ENCODE measurements around the gene PDZD4. TPM values are rescaled to one million over a fixed set of nuclear protein-coding genes. Genes with fewer than 3 reads are reported as not detected.
A peak's percentile ranks its signal among the peaks of the same experiment; 100 is the strongest.

Gene PDZD4
- total RNA-seq, 2 donors from 2014 or later: 2.1 to 7.1 TPM

GRCh38 chrX:153779891-153780677, 50.3 kb downstream of the PDZD4 start:
- no peak for DNase-seq (ENCODE audit: low spot score)
- H3K27me3 ChIP-seq: no peaks in the 10 kb centered on the region
- peaks cover 3% of the 10 kb centered on the region for H3K36me3 ChIP-seq

GRCh38 chrX:153778684-153779101, 51.7 kb downstream of the PDZD4 start:
- H3K27ac ChIP-seq: no peak overlapping the region
- no peaks in the 10 kb centered on the region for H3K36me3 ChIP-seq
- no peaks in the 10 kb centered on the region for H3K9me3 ChIP-seq
- H3K27me3 ChIP-seq: no peaks in the 10 kb centered on the region
- no peak overlapping the region for H3K4me3 ChIP-seq
- H3K4me1 ChIP-seq: peaks cover 0 to 25% of the 10 kb centered on the region in 2 donors
- no peak for TF ChIP-seq CTCF (IDR thresholded peaks at IDR 0.05)
- DNase-seq (ENCODE audit: low spot score): no peak

More at GRCh38 chrX:153779891-153780677, 50.3 kb downstream of the PDZD4 start:
- no peak for TF ChIP-seq CTCF (IDR thresholded peaks at IDR 0.05)
- Histone ChIP-seq H3K9me3 (no peaks in the 10 kb centered on the region), H3K27ac (peak overlapping the region; percentile 75 to 84), H3K4me3 (peak overlapping the region in 1 of 2 donors; percentile 32), H3K4me1 (peaks cover 0 to 25% of the 10 kb centered on the region in 2 donors)

DNA sequence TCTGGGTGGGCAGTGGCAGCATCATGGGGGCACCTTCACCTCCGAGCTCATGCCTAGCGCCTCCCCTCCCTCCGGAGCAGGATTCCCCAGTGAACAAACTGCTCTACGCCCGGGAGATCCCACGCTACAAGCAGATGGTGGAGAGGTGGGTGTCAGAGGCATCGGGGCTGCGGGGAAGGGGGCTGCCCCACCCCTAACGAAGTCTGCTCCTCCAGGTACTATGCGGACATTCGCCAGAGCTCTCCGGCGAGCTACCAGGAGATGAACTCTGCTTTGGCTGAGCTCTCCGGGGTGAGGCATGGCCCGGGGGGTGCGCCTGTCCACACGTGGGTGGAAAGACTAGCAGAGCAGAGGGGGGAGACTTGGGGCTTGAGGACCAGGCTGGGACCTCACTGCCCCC, 52.2 kb downstream of the PDZD4 start:
- Histone ChIP-seq H3K4me1 (peaks cover 0 to 25% of the 10 kb centered on the region in 2 donors), H3K27me3 (no peaks in the 10 kb centered on the region), H3K27ac (no peak overlapping the region), H3K36me3 (no peaks in the 10 kb centered on the region), H3K4me3 (no peak overlapping the region), H3K9me3 (no peaks in the 10 kb centered on the region)
- no peak for TF ChIP-seq CTCF (IDR thresholded peaks at IDR 0.05)
- no peak for DNase-seq (ENCODE audit: low spot score)

DNA sequence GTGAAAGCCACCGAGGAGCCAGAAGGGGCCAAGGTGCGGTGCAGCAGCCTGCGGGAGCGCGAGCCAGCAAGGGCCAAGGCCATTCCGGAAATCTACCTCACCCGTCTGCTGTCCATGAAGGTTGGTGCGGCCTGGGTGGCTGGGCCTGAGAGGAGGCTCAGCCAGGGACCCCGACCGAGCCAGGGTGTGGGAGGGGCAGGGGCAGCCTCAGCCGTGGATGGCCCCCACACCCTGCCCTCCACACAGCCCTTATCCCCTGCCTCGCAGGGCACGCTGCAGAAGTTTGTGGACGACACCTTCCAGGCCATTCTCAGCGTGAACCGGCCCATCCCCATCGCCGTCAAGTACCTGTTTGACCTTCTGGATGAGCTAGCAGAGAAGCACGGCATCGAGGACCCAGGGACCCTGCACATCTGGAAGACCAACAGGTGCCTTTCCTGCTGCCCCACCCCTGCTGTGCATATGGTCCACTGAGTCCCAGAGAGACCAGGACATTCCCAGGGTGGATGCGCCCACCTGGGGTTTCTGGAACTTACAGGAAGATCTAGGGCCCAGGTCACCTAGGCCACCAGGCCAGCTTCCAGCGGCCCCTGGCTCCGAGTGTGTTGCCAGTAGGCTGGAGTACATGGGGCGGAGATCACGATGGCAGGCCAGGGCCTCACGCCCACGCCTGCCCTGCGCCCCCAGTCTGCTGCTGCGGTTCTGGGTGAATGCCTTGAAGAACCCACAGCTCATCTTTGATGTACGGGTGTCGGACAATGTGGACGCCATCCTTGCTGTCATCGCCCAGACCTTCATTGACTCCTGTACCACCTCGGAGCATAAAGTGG, 52.9 kb downstream of the PDZD4 start:
- Histone ChIP-seq H3K9me3 (no peaks in the 10 kb centered on the region), H3K4me1 (peaks cover 0 to 24% of the 10 kb centered on the region in 2 donors), H3K4me3 (no peak overlapping the region), H3K27me3 (no peaks in the 10 kb centered on the region), H3K27ac (no peak overlapping the region), H3K36me3 (no peaks in the 10 kb centered on the region)
- no peak for TF ChIP-seq CTCF (IDR thresholded peaks at IDR 0.05)
- DNase-seq (ENCODE audit: low spot score): no peak

- no peaks in the 10 kb centered on the region for H3K27me3 ChIP-seq
- H3K4me3 ChIP-seq: no peak overlapping the region
- H3K4me1 ChIP-seq: peaks cover 0 to 15% of the 10 kb centered on the region in 2 donors
- no peak for TF ChIP-seq CTCF (IDR thresholded peaks at IDR 0.05)
- no peak for DNase-seq (ENCODE audit: low spot score)
- no peak overlapping the region for H3K27ac ChIP-seq
- H3K36me3 ChIP-seq: no peaks in the 10 kb centered on the region
- no peaks in the 10 kb centered on the region for H3K9me3 ChIP-seq
These were observed 53.7 kb downstream of the PDZD4 start for GRCh38 chrX:153776611-153777045.

All from right atrium auricular region (tissue), 2 donors.